Omental fat pad (tissue), 4 donors: ENCODE data around the gene SMG5. TPM values are rescaled to one million over a fixed set of nuclear protein-coding genes. Genes with fewer than 3 reads are reported as not detected.
A peak's percentile ranks its signal among the peaks of the same experiment; 100 is the strongest.
"Not testable (repeated sequence)": the region's sequence is repeated elsewhere in the genome, so short reads cannot be mapped to it uniquely, and the experiment has no call there.

ENCODE experiments used
- ATAC-seq: fragments of 150-250 bp; one replicate; pipeline ENCODE4 v1.9.1; 2016; ENCODE audit warnings: mild to moderate bottlenecking, moderate library complexity; ENCODE audit not compliant: low FRiP score
- DNase-seq: peaks from one replicate; pipeline ENCODE4 v3.0.0-alpha.2; 2019; ENCODE audit warnings: low spot score
- CTCF ChIP-seq, 3 donors: fragments of 450-650 bp; IDR thresholded peaks; one replicate each; pipeline ENCODE4 v1.5.1; 2016 to 2017; ENCODE audit warnings: antibody characterized with exemption in 3 of 3, mild to moderate bottlenecking in 3 of 3, moderate library complexity in 2 of 3
- total RNA-seq, 4 donors: library from RNA; depleted of rRNA; stranded (reverse); fragments of >200 nt; gene quantifications; one replicate each; pipeline ENCODE4 v1.1.0, GENCODE V29; 2016

SMG5 gene
- total RNA-seq = 10 to 100 TPM; 51.0 to 81.2 (median 53.2) TPM

- DNase-seq = peak; percentile 86
Observed at GRCh38 chr1:156282479-156283222, at the start of gene SMG5. SMG5 (minus strand) TSS chr1:156282825; CDS start chr1:156282680, 145 bp downstream.

GRCh38 chr1:156323179-156323578 lies 40.6 kb upstream of the SMG5 start:
- not testable (repeated sequence) for DNase-seq, ATAC-seq

More at GRCh38 chr1:156282479-156283222, at the start of gene SMG5:
- peak; percentile 92 for ATAC-seq
- no peak for TF ChIP-seq CTCF (IDR thresholded peaks at IDR 0.05)

- ATAC-seq (no peak), DNase-seq (no peak)
- no peak for TF ChIP-seq CTCF (IDR thresholded peaks at IDR 0.05)
Observed at GRCh38 chr1:156320560-156320959, 37.9 kb upstream of the SMG5 start.

- TF ChIP-seq CTCF (IDR thresholded peaks at IDR 0.05) = no peak
- no peak for DNase-seq
- no peak for ATAC-seq
Observed at GRCh38 chr1:156319664-156320063, 37.0 kb upstream of the SMG5 start.

GRCh38 chr1:156316909-156317308 lies 34.3 kb upstream of the SMG5 start:
- no peak for TF ChIP-seq CTCF (IDR thresholded peaks at IDR 0.05)
- DNase-seq = no peak
- ATAC-seq = no peak

- no peak for DNase-seq
- no peak for TF ChIP-seq CTCF (IDR thresholded peaks at IDR 0.05)
- peak; percentile 73 for ATAC-seq
Observed at GRCh38 chr1:156310962-156311361, 28.3 kb upstream of the SMG5 start.

- DNase-seq = no peak
- no peak for ATAC-seq
- TF ChIP-seq CTCF (IDR thresholded peaks at IDR 0.05) = no peak
Observed at GRCh38 chr1:156308078-156308477, 25.5 kb upstream of the SMG5 start.
